Thyroid gland (tissue), 4 donors: Measurements from ENCODE around the gene ANKRD13B. TPM values are rescaled to one million over a fixed set of nuclear protein-coding genes. Genes with fewer than 3 reads are reported as not detected.
A peak's percentile ranks its signal among the peaks of the same experiment; 100 is the strongest.
"Not testable (repeated sequence)": the region's sequence is repeated elsewhere in the genome, so short reads cannot be mapped to it uniquely, and the experiment has no call there.

Experiments
- DNase-seq, 2 donors: peaks; one replicate each; pipeline ENCODE4 v3.0.0-alpha.2; 2019
- H3K27ac ChIP-seq, 3 donors: fragments of 200-600 bp; sonication (generic); 1 replicate in 2 of 3; 2 replicates in 1 of 3; pipeline ENCODE4 v1.5.1; 2016 to 2019; ENCODE audit warnings: mild to moderate bottlenecking in 1 of 3, moderate library complexity in 1 of 3
- H3K27me3 ChIP-seq: fragments of 200-600 bp; sonication (generic); one replicate; pipeline ENCODE4 v1.5.1; 2019
- H3K36me3 ChIP-seq, 2 donors: fragments of 200-600 bp; sonication (generic); one replicate each; pipeline ENCODE4 v1.5.1; 2016 to 2019
- H3K4me1 ChIP-seq, 2 donors: fragments of 200-600 bp; sonication (generic); one replicate each; pipeline ENCODE4 v1.5.1; 2017 to 2019
- H3K4me3 ChIP-seq, 3 donors: fragments of 200-600 bp; sonication (generic); replicated peaks in 1 of 3; 1 replicate in 2 of 3; 2 replicates in 1 of 3; pipeline ENCODE4 v1.5.1; 2016; ENCODE audit warnings: mild to moderate bottlenecking in 1 of 3
- H3K9me3 ChIP-seq: fragments of 200-600 bp; sonication (generic); one replicate; pipeline ENCODE4 v1.5.1; 2017
- CTCF ChIP-seq, 6 experiments: fragments of 200-600 bp in 3 of 6; fragments of 450-650 bp in 3 of 6; sonication (generic) in 3 of 6; IDR thresholded peaks; one replicate each; pipeline ENCODE4 v1.5.1; 2016 to 2019; ENCODE audit warnings: antibody characterized with exemption in 6 of 6, mild to moderate bottlenecking in 2 of 6, inconsistent platforms in 1 of 6, moderate library complexity in 1 of 6
- POLR2A ChIP-seq, 2 donors: fragments of 450-650 bp; IDR thresholded peaks; one replicate each; pipeline ENCODE4 v1.6.1; 2017; ENCODE audit warnings: antibody characterized with exemption in 2 of 2, mild to moderate bottlenecking in 2 of 2, moderate library complexity in 1 of 2
- WGBS, 2 donors: methylation state at CpG; one replicate each; pipeline ENCODE4 v1.1.5; 2017; 5-methylcytosine and 5-hydroxymethylcytosine counted together
- intact Hi-C: fragments of 100-400 bp; cut with DNase I; formaldehyde crosslinking; loops from one replicate; pipeline ENCODE4 v1.15.1; 2023
- total RNA-seq, 4 donors: library from RNA; depleted of rRNA; stranded (reverse); fragments of >200 nt; gene quantifications; one replicate each; pipeline ENCODE4 v1.2.3, GENCODE V29; 2016

The ANKRD13B gene
- total RNA-seq, 4 donors from 2014 or later = 1.6 to 5.8 (median 3.1) TPM

DNA sequence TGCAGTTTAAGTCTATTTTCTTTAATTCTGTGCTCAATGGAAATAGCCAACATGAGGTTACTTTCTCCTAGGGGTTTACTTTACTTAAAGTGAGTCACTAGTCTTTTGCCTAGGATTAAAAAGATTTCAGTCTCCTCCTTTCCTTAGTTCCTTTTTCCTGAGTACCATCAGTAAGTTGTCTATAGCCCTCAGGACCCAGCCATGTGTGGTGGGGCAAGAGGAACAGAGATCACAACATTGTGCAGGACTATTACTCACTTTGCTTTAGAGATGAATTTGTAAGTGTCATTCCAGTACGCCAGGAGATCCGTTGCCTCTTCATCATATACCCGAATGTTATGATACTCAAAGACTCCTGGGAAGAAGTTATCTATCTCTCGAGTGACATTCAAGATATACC is 57.5 kb downstream of the ANKRD13B start:
- 35 to 45% methylated on average over 4 of the region's 4 CpGs for WGBS, 2 donors
- DNase-seq = peak; percentile 67 to 75
- Histone ChIP-seq H3K4me1 (peaks cover 18 to 40% of the 10 kb centered on the region in 2 donors), H3K9me3 (no peaks in the 10 kb centered on the region), H3K36me3 (no peaks in the 10 kb centered on the region), H3K27me3 (no peaks in the 10 kb centered on the region), H3K27ac (peak overlapping the region; percentile 16 to 58 (median 48)), H3K4me3 (no peak overlapping the region)
- intact Hi-C loops = no loop called here
- no peak for TF ChIP-seq POLR2A (IDR thresholded peaks at IDR 0.05)
- no peak for TF ChIP-seq CTCF (IDR thresholded peaks at IDR 0.05)

GRCh38 chr17:29651913-29652312 is 59.0 kb downstream of the ANKRD13B start:
- DNase-seq, H3K27me3 ChIP-seq, H3K36me3 ChIP-seq, intact Hi-C loops, H3K4me3 ChIP-seq, H3K9me3 ChIP-seq: not testable (repeated sequence)
- H3K4me1 ChIP-seq = peaks cover 10 to 28% of the 10 kb centered on the region in 2 donors
- 91 to 95% methylated on average over 7 of the region's 7 CpGs for WGBS, 2 donors
- peak overlapping the region; percentile 25 to 58 (median 48) for H3K27ac ChIP-seq

DNA sequence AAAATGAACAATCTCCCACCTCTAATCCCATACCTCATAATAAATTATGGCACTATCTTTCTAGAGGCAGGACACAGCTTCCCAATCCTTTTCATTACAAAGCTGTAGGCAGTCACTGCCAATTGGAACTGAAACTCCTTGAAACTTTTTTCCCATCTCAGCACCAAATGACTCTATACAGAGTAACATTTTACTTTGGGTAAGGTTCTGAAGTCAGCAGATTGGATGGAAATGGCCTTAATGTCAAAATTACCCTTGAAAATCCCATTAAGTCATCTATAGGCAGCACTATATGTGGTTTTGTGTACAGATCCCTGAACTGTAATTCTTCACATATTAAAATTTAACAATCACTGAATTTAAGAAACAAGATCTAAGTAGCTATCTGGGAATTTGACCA is 60.0 kb downstream of the ANKRD13B start:
- H3K27ac ChIP-seq = no peak overlapping the region
- H3K4me3 ChIP-seq = no peak overlapping the region
- no peaks in the 10 kb centered on the region for H3K27me3 ChIP-seq
- DNase-seq = no peak
- intact Hi-C loops = no loop called here
- H3K36me3 ChIP-seq = peaks cover 0 to 7% of the 10 kb centered on the region in 2 donors
- no peak for TF ChIP-seq CTCF (IDR thresholded peaks at IDR 0.05)
- no peak for TF ChIP-seq POLR2A (IDR thresholded peaks at IDR 0.05)
- no peaks in the 10 kb centered on the region for H3K9me3 ChIP-seq
- peaks cover 10 to 28% of the 10 kb centered on the region in 2 donors for H3K4me1 ChIP-seq

DNA sequence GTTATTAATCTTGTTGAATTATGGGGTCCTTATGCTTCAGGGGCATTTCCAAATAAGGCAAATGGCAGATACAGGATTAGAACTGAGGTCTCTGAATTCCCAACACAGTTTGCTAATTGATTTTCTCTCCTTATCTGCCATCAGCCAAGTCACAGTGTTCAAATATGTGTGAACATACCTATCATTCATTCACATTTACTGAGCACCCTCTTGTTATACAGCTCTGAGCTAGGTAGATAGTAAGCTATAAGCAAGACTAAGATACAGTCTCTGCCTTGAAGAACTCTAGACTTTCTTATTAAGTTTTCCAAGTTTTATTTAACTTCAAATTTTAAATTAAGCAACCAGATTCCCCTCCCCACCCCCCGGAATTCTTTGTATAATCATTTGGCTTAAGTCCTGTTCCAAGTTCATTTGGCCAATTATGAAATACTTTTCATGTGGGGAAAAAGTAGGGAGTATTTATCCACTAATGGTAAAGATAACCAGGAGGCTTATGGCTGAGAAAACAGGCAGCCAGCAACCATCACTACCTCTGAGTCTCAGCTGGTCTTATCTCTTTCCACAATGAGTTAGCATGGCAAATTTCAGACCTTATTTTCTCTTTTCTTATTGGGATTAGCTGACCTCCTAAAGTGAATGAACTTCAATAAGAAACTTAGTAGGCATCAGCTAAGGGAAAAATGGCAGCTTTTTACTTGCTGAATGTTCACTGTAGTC is 61.2 kb downstream of the ANKRD13B start:
- peak overlapping the region in 1 of 3 donors; percentile 14 for H3K27ac ChIP-seq
- H3K36me3 ChIP-seq = peaks cover 0 to 7% of the 10 kb centered on the region in 2 donors
- intact Hi-C loops = no loop called here
- peaks cover 10 to 25% of the 10 kb centered on the region in 2 donors for H3K4me1 ChIP-seq
- TF ChIP-seq POLR2A (IDR thresholded peaks at IDR 0.05) = no peak
- no peak for TF ChIP-seq CTCF (IDR thresholded peaks at IDR 0.05)
- H3K27me3 ChIP-seq = no peaks in the 10 kb centered on the region
- H3K9me3 ChIP-seq = no peaks in the 10 kb centered on the region
- no peak for DNase-seq
- H3K4me3 ChIP-seq = no peak overlapping the region
- WGBS, 2 donors = 85 to 89% methylated on average over 1 of the region's 1 CpG

DNA sequence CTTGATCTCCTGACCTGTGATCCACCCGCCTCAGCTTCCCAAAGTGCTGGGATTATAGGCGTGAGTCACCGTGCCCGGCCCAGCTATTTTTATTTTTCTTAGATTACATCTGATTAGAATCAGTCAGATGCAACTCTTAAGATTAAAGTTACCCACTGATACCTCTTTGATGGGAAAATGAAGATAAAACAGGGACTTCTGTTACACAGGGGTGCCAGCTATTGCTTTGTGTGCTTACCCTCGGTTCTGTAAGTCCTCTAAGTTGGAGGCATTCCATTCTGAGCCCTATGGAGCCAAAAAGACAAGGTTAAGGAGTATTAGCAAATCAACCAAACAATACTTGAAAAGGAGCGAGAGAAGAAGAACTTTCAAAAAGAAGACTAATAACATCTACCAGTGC is 62.4 kb downstream of the ANKRD13B start:
- Histone ChIP-seq H3K27ac (no peak overlapping the region), H3K9me3 (no peaks in the 10 kb centered on the region), H3K27me3 (no peaks in the 10 kb centered on the region), H3K36me3 (peaks cover 0 to 7% of the 10 kb centered on the region in 2 donors), H3K4me3 (no peak overlapping the region), H3K4me1 (peaks cover under 1 to 16% of the 10 kb centered on the region in 2 donors)
- DNase-seq = no peak
- intact Hi-C loops = no loop called here
- 94 to 96% methylated on average over 6 of the region's 6 CpGs for WGBS, 2 donors
- TF ChIP-seq CTCF (IDR thresholded peaks at IDR 0.05) = no peak
- no peak for TF ChIP-seq POLR2A (IDR thresholded peaks at IDR 0.05)
